Right lobe of liver (tissue), 6 donors: Measurements from ENCODE around the gene SYNM. TPM values are rescaled to one million over a fixed set of nuclear protein-coding genes. Genes with fewer than 3 reads are reported as not detected.
"Not testable (repeated sequence)": the region's sequence is repeated elsewhere in the genome, so short reads cannot be mapped to it uniquely, and the experiment has no call there.

Experiments
- ATAC-seq, 4 donors: fragments of 200-7000 bp; cut with Tn5 transposase; one replicate each; pipeline ENCODE4 v1.9.1; 2020; ENCODE audit warnings: mild to moderate bottlenecking in 4 of 4, moderate library complexity in 4 of 4
- DNase-seq, 3 donors: peaks; one replicate each; pipeline ENCODE4 v3.0.0-alpha.2; 2020
- H3K27ac ChIP-seq, 3 donors: fragments of 200-600 bp; one replicate each; pipeline ENCODE4 v1.8.0; 2022
- H3K27me3 ChIP-seq, 2 donors: fragments of 200-600 bp; one replicate each; pipeline ENCODE4 v1.8.0; 2022
- H3K36me3 ChIP-seq, 4 donors: fragments of 200-600 bp; sonication (generic) in 1 of 4; one replicate each; pipeline versions ENCODE4 v1.5.1 to v1.8.0; 2017 to 2022; ENCODE audit warnings: control low read depth in 1 of 4
- H3K4me1 ChIP-seq, 4 donors: fragments of 200-600 bp; sonication (generic) in 1 of 4; one replicate each; pipeline versions ENCODE4 v1.5.1 to v1.8.0; 2017 to 2022; ENCODE audit warnings: control low read depth in 1 of 4
- H3K4me3 ChIP-seq, 3 donors: fragments of 200-600 bp; one replicate each; pipeline ENCODE4 v1.8.0; 2022
- H3K9me3 ChIP-seq, 4 donors: fragments of 200-600 bp; sonication (generic) in 1 of 4; one replicate each; pipeline versions ENCODE4 v1.5.1 to v1.8.0; 2017 to 2022; ENCODE audit warnings: control low read depth in 1 of 4
- CTCF ChIP-seq, 4 donors: fragments of 200-600 bp in 3 of 4; fragments of 450-650 bp in 1 of 4; IDR thresholded peaks; one replicate each; pipeline versions ENCODE4 v1.5.1 to v1.8.0; 2016 to 2022; ENCODE audit warnings: antibody characterized with exemption in 4 of 4, mild to moderate bottlenecking in 2 of 4
- POLR2A ChIP-seq: fragments of 450-650 bp; IDR thresholded peaks from one replicate; pipeline ENCODE4 v1.6.1; 2017; ENCODE audit warnings: antibody characterized with exemption, mild to moderate bottlenecking
- WGBS: methylation state at CpG from one replicate; pipeline ENCODE4 v1.1.6; 2018; ENCODE audit warnings: low coverage, low lambda C conversion rate; ENCODE audit not compliant: insufficient coverage; ENCODE audit errors: missing lambda C conversion rate; 5-methylcytosine and 5-hydroxymethylcytosine counted together
- intact Hi-C, 2 donors: fragments of 100-400 bp; cut with DNase I; formaldehyde crosslinking; loops; one replicate each; pipeline versions ENCODE4 v1.11.2 to v1.14.1; 2022
- total RNA-seq, 6 experiments: library from RNA; depleted of rRNA in 2 of 6; stranded (reverse); fragments of >200 nt in 2 of 6; fragmentation: NEBNext Ultra II Directional in 3 of 6; extraction: Animal tissue kit (Norgen Biotek cat#: 25700) in 3 of 6; gene quantifications; one replicate each; pipeline versions ENCODE4 v1.1.0 to v1.2.4, GENCODE V29; 2016 to 2023
- donor health status: DM: no; HTN: yes; CAD: no.
- donor health status: DM: no; HTN: no; CAD: no.
- donor health status: DM: no; HTN: no; CAD: no.
- donor health status: DM: no; HTN: yes; CAD: no.
- donor health status: DM: no; HTN: yes; CAD: no.

SYNM gene
- total RNA-seq, 6 experiments from 2014 or later, result 1.6 to 3.5 (median 2.9) TPM

GRCh38 chr15:99057697-99058420 lies 47.0 kb upstream of the SYNM start:
- WGBS, result 54% methylated on average over 14 of the region's 20 CpGs
- ATAC-seq (peak in 1 of 4 donors; percentile 32), DNase-seq (no peak)
- no peaks in the 10 kb centered on the region for H3K36me3 ChIP-seq
- H3K9me3 ChIP-seq, result no peaks in the 10 kb centered on the region
- peaks cover 0 to 6% (median 0%) of the 10 kb centered on the region in 4 donors for H3K4me1 ChIP-seq
- H3K27me3 ChIP-seq, result peaks cover 0 to 7% of the 10 kb centered on the region in 2 donors
- H3K4me3 ChIP-seq, result no peak overlapping the region
- intact Hi-C loops, result loop anchor here in 1 of 2 donors (10.0 kb wide), 1 partner anchor 283 kb away; no protein-coding TSS in a partner anchor
- TF ChIP-seq CTCF (IDR thresholded peaks at IDR 0.05) (no peak), POLR2A (no peak)
- H3K27ac ChIP-seq, result no peak overlapping the region

- intact Hi-C loops, result loop anchor here in 1 of 2 donors (10.0 kb wide), 1 partner anchor 284 kb away; no protein-coding TSS in a partner anchor
- H3K4me3 ChIP-seq, result no peak overlapping the region
- no peak overlapping the region for H3K27ac ChIP-seq
- H3K9me3 ChIP-seq, result no peaks in the 10 kb centered on the region
- no peak for DNase-seq
- H3K36me3 ChIP-seq, result no peaks in the 10 kb centered on the region
- TF ChIP-seq POLR2A (no peak), CTCF (IDR thresholded peaks at IDR 0.05) (no peak)
- peaks cover 0 to 7% of the 10 kb centered on the region in 2 donors for H3K27me3 ChIP-seq
- H3K4me1 ChIP-seq, result peaks cover 0 to 6% (median 0%) of the 10 kb centered on the region in 4 donors
- peak; percentile 5 to 14 (median 8) for ATAC-seq
- 48% methylated on average over 19 of the region's 27 CpGs for WGBS
These were observed 46.4 kb upstream of the SYNM start for GRCh38 chr15:99058421-99058870.

- DNase-seq (peak; percentile 57 to 69 (median 63)), ATAC-seq (peak; percentile 89 to 97 (median 94))
- Histone ChIP-seq H3K4me1 (peaks cover 0 to 6% (median 0%) of the 10 kb centered on the region in 4 donors), H3K4me3 (peak overlapping the region; percentile 21 to 40 (median 36)), H3K27me3 (peaks cover 0 to 7% of the 10 kb centered on the region in 2 donors), H3K27ac (peak overlapping the region in 1 of 3 donors; percentile 22), H3K9me3 (no peaks in the 10 kb centered on the region), H3K36me3 (no peaks in the 10 kb centered on the region)
- 6% methylated on average over 45 of the region's 86 CpGs for WGBS
- intact Hi-C loops, result loop anchor here in 1 of 2 donors (10.0 kb wide), 1 partner anchor 284 kb away; no protein-coding TSS in a partner anchor
- TF ChIP-seq POLR2A (no peak), CTCF (IDR thresholded peaks at IDR 0.05) (peak; percentile 65 to 77 (median 75))
These were observed 45.6 kb upstream of the SYNM start for GRCh38 chr15:99059010-99059981.

- H3K27me3 ChIP-seq, H3K9me3 ChIP-seq, intact Hi-C loops, ATAC-seq, H3K27ac ChIP-seq, H3K4me3 ChIP-seq, DNase-seq, H3K4me1 ChIP-seq, H3K36me3 ChIP-seq: not testable (repeated sequence)
- WGBS, result 88% methylated on average over 17 of the region's 18 CpGs
These were observed 44.7 kb upstream of the SYNM start for GRCh38 chr15:99060186-99060585.
